ENCODE results near the gene CEP72.

The CEP72 gene

GRCh38 chr5:589588-589987 is 22.6 kb upstream of the CEP72 start:
- Histone ChIP-seq H3K36me3 (ENCODE audit: insufficient read depth, low read length) (no peaks in the 10 kb centered on the region), H3K9ac (ENCODE audit: low read depth, low read length) (no peak overlapping the region), H3K4me3 (ENCODE audit: low read length) (no peak overlapping the region), H3K4me2 (ENCODE audit: low read length) (no peak overlapping the region), H3K27me3 (ENCODE audit: control insufficient read depth, insufficient read depth, low read length) (peaks cover 56% of the 10 kb centered on the region), H3K9me3 (replicated peaks; ENCODE audit: low read length) (no peaks in the 10 kb centered on the region), H3K4me1 (ENCODE audit: control insufficient read depth, insufficient read depth, low read length) (no peaks in the 10 kb centered on the region)

GRCh38 chr5:590346-590745 is 21.8 kb upstream of the CEP72 start:
- no peak overlapping the region for H3K4me3 ChIP-seq (ENCODE audit: low read length)
- no peak overlapping the region for H3K9ac ChIP-seq (ENCODE audit: low read depth, low read length)
- no peaks in the 10 kb centered on the region for H3K9me3 ChIP-seq (replicated peaks; ENCODE audit: low read length)
- no peak overlapping the region for H3K4me2 ChIP-seq (ENCODE audit: low read length)
- no peaks in the 10 kb centered on the region for H3K4me1 ChIP-seq (ENCODE audit: control insufficient read depth, insufficient read depth, low read length)
- peaks cover 63% of the 10 kb centered on the region for H3K27me3 ChIP-seq (ENCODE audit: control insufficient read depth, insufficient read depth, low read length)
- H3K36me3 ChIP-seq (ENCODE audit: insufficient read depth, low read length), result no peaks in the 10 kb centered on the region

DNA sequence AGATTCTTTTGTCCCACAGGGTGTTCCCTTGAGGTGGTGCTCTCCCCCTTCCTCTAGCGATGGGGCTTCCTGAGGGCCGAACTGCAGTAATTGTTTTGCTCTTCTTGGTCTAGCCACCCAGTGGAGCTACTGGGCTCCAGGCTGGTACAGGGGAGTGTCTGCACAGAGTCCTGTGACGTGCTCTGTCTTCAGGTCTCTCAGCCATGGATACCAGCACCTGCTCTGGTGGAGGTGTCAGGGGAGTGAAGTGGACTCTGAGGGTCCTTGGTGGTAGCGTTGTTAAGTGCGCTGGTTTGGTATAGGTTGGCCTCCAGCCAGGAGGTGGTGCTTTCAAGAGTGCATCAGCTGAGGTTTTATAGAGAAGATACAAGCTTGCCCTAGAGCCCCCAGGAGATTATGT is 20.4 kb upstream of the CEP72 start:
- Histone ChIP-seq H3K4me1 (ENCODE audit: control insufficient read depth, insufficient read depth, low read length) (no peaks in the 10 kb centered on the region), H3K36me3 (ENCODE audit: insufficient read depth, low read length) (no peaks in the 10 kb centered on the region), H3K4me2 (ENCODE audit: low read length) (no peak overlapping the region), H3K4me3 (ENCODE audit: low read length) (no peak overlapping the region), H3K9ac (ENCODE audit: low read depth, low read length) (no peak overlapping the region), H3K9me3 (replicated peaks; ENCODE audit: low read length) (no peaks in the 10 kb centered on the region), H3K27me3 (ENCODE audit: control insufficient read depth, insufficient read depth, low read length) (peaks cover 74% of the 10 kb centered on the region)

DNA sequence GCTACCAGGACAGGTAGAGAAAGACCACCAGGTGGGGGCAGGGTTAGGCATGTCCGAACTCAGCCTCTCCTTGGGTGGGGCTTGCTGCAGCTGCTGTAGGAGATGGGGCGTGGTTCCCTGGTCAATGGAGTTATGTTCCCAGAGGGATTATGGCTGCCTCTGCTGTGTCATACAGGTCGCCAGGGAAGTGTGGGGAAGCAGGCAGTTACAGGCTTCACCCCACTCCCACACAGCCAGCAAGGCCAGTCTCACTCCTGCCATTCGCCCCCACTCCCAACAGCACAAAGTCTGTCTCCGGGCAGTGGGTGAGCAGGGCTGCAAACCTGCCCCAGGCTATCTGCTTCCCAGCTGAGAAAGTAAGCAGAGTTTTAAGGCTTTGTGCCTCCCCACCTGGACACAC is 20.0 kb upstream of the CEP72 start:
- H3K36me3 ChIP-seq (ENCODE audit: insufficient read depth, low read length), result no peaks in the 10 kb centered on the region
- H3K9me3 ChIP-seq (replicated peaks; ENCODE audit: low read length), result no peaks in the 10 kb centered on the region
- H3K4me3 ChIP-seq (ENCODE audit: low read length), result no peak overlapping the region
- no peaks in the 10 kb centered on the region for H3K4me1 ChIP-seq (ENCODE audit: control insufficient read depth, insufficient read depth, low read length)
- no peak overlapping the region for H3K9ac ChIP-seq (ENCODE audit: low read depth, low read length)
- H3K27me3 ChIP-seq (ENCODE audit: control insufficient read depth, insufficient read depth, low read length), result peaks cover 78% of the 10 kb centered on the region
- H3K4me2 ChIP-seq (ENCODE audit: low read length), result no peak overlapping the region

- H3K27me3 ChIP-seq (ENCODE audit: control insufficient read depth, insufficient read depth, low read length), result peaks cover 83% of the 10 kb centered on the region
- H3K9ac ChIP-seq (ENCODE audit: low read depth, low read length), result no peak overlapping the region
- no peak overlapping the region for H3K4me2 ChIP-seq (ENCODE audit: low read length)
These were observed 18.6 kb upstream of the CEP72 start for GRCh38 chr5:593511-593910.

GRCh38 chr5:594226-594860 is 17.8 kb upstream of the CEP72 start:
- Histone ChIP-seq H3K4me1 (ENCODE audit: control insufficient read depth, insufficient read depth, low read length) (no peaks in the 10 kb centered on the region), H3K4me2 (ENCODE audit: low read length) (no peak overlapping the region), H3K9ac (ENCODE audit: low read depth, low read length) (no peak overlapping the region), H3K27me3 (ENCODE audit: control insufficient read depth, insufficient read depth, low read length) (peaks cover 83% of the 10 kb centered on the region), H3K9me3 (replicated peaks; ENCODE audit: low read length) (no peaks in the 10 kb centered on the region), H3K4me3 (ENCODE audit: low read length) (no peak overlapping the region), H3K36me3 (ENCODE audit: insufficient read depth, low read length) (no peaks in the 10 kb centered on the region)

More at GRCh38 chr5:593511-593910, 18.6 kb upstream of the CEP72 start:
- H3K4me1 ChIP-seq (ENCODE audit: control insufficient read depth, insufficient read depth, low read length), result no peaks in the 10 kb centered on the region
- H3K36me3 ChIP-seq (ENCODE audit: insufficient read depth, low read length), result no peaks in the 10 kb centered on the region
- H3K9me3 ChIP-seq (replicated peaks; ENCODE audit: low read length), result no peaks in the 10 kb centered on the region
- no peak overlapping the region for H3K4me3 ChIP-seq (ENCODE audit: low read length)

DNA sequence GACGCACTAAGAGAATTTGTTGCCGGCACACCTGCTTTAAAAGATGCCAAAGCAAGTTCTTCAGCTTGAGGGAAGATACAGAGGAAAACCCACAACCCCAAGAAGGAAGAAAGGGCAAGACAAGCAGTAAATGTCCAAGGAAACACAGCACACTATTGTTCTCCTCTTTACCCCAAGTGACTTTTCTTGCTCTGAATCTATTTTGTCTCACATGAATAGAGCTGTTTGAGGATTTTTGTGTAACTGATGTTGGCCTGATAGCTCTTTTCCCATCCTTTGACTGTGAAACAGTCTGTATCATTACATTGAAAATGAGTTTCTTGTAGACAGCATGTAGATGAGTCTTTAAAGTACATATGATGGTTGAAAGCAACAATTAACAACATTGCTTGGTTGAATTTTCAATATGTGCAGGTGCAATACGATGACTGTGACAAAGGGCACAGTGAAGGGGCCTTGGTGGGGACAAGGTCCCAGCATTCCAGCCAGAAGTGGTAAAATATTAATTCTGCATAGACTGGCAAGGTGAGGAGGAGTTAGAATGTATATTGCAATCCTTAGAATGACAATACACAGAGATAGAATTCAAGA is 16.8 kb upstream of the CEP72 start:
- Histone ChIP-seq H3K4me1 (ENCODE audit: control insufficient read depth, insufficient read depth, low read length) (no peaks in the 10 kb centered on the region), H3K9ac (ENCODE audit: low read depth, low read length) (no peak overlapping the region), H3K27me3 (ENCODE audit: control insufficient read depth, insufficient read depth, low read length) (peaks cover 74% of the 10 kb centered on the region), H3K36me3 (ENCODE audit: insufficient read depth, low read length) (no peaks in the 10 kb centered on the region), H3K4me3 (ENCODE audit: low read length) (no peak overlapping the region), H3K4me2 (ENCODE audit: low read length) (no peak overlapping the region), H3K9me3 (replicated peaks; ENCODE audit: low read length) (no peaks in the 10 kb centered on the region)

GRCh38 chr5:597871-598563 is 14.1 kb upstream of the CEP72 start:
- no peaks in the 10 kb centered on the region for H3K36me3 ChIP-seq (ENCODE audit: insufficient read depth, low read length)
- no peak overlapping the region for H3K4me3 ChIP-seq (ENCODE audit: low read length)
- H3K9me3 ChIP-seq (replicated peaks; ENCODE audit: low read length), result no peaks in the 10 kb centered on the region
- no peak overlapping the region for H3K4me2 ChIP-seq (ENCODE audit: low read length)
- no peaks in the 10 kb centered on the region for H3K4me1 ChIP-seq (ENCODE audit: control insufficient read depth, insufficient read depth, low read length)
- no peak overlapping the region for H3K9ac ChIP-seq (ENCODE audit: low read depth, low read length)
- H3K27me3 ChIP-seq (ENCODE audit: control insufficient read depth, insufficient read depth, low read length), result peaks cover 72% of the 10 kb centered on the region

GRCh38 chr5:598564-598890 is 13.6 kb upstream of the CEP72 start:
- Histone ChIP-seq H3K36me3 (ENCODE audit: insufficient read depth, low read length) (no peaks in the 10 kb centered on the region), H3K27me3 (ENCODE audit: control insufficient read depth, insufficient read depth, low read length) (peaks cover 73% of the 10 kb centered on the region), H3K4me1 (ENCODE audit: control insufficient read depth, insufficient read depth, low read length) (no peaks in the 10 kb centered on the region), H3K4me3 (ENCODE audit: low read length) (no peak overlapping the region), H3K4me2 (ENCODE audit: low read length) (no peak overlapping the region), H3K9me3 (replicated peaks; ENCODE audit: low read length) (no peaks in the 10 kb centered on the region), H3K9ac (ENCODE audit: low read depth, low read length) (no peak overlapping the region)

- Histone ChIP-seq H3K9ac (ENCODE audit: low read depth, low read length) (no peak overlapping the region), H3K4me3 (ENCODE audit: low read length) (no peak overlapping the region), H3K9me3 (replicated peaks; ENCODE audit: low read length) (no peaks in the 10 kb centered on the region), H3K36me3 (ENCODE audit: insufficient read depth, low read length) (no peaks in the 10 kb centered on the region), H3K4me1 (ENCODE audit: control insufficient read depth, insufficient read depth, low read length) (no peaks in the 10 kb centered on the region), H3K27me3 (ENCODE audit: control insufficient read depth, insufficient read depth, low read length) (peaks cover 55% of the 10 kb centered on the region), H3K4me2 (ENCODE audit: low read length) (no peak overlapping the region)
These were observed 11.1 kb upstream of the CEP72 start for GRCh38 chr5:600886-601541.

- H3K9ac ChIP-seq (ENCODE audit: low read depth, low read length), result no peak overlapping the region
- H3K27me3 ChIP-seq (ENCODE audit: control insufficient read depth, insufficient read depth, low read length), result peaks cover 50% of the 10 kb centered on the region
- H3K4me3 ChIP-seq (ENCODE audit: low read length), result no peak overlapping the region
- H3K4me1 ChIP-seq (ENCODE audit: control insufficient read depth, insufficient read depth, low read length), result no peaks in the 10 kb centered on the region
- H3K4me2 ChIP-seq (ENCODE audit: low read length), result no peak overlapping the region
- no peaks in the 10 kb centered on the region for H3K9me3 ChIP-seq (replicated peaks; ENCODE audit: low read length)
- no peaks in the 10 kb centered on the region for H3K36me3 ChIP-seq (ENCODE audit: insufficient read depth, low read length)
These were observed 10.2 kb upstream of the CEP72 start for GRCh38 chr5:601771-602465.
